Measurements from ENCODE around the gene RAB7B.
"Not testable (repeated sequence)": the region's sequence is repeated elsewhere in the genome, so short reads cannot be mapped to it uniquely, and the experiment has no call there.

RAB7B gene

GRCh38 chr1:206021626-206022365 is 18.6 kb upstream of the RAB7B start:
- no peak for DNase-seq

GRCh38 chr1:206021008-206021625 is 17.9 kb upstream of the RAB7B start:
- no peak for DNase-seq

- no peak for DNase-seq
Observed at GRCh38 chr1:206020393-206021007, 17.3 kb upstream of the RAB7B start.

- DNase-seq, result no peak
Observed at GRCh38 chr1:206015071-206015470, 11.9 kb upstream of the RAB7B start.

GRCh38 chr1:206014601-206015000 is 11.4 kb upstream of the RAB7B start:
- no peak for DNase-seq

GRCh38 chr1:206013026-206013795 is 10.0 kb upstream of the RAB7B start:
- DNase-seq, result no peak

- peak; percentile 54 for DNase-seq
Observed at GRCh38 chr1:206012086-206012859, 9.1 kb upstream of the RAB7B start.

- DNase-seq, result no peak
Observed at GRCh38 chr1:206011057-206011456, 7.9 kb upstream of the RAB7B start.

GRCh38 chr1:206010060-206010459 is 6.9 kb upstream of the RAB7B start:
- DNase-seq, result no peak

- DNase-seq, result no peak
Observed at GRCh38 chr1:206006946-206007345, 3.8 kb upstream of the RAB7B start.

- no peak for DNase-seq
Observed at GRCh38 chr1:206005778-206006180, 2.6 kb upstream of the RAB7B start.

- no peak for DNase-seq
Observed at GRCh38 chr1:206005234-206005633, 2.0 kb upstream of the RAB7B start.

- DNase-seq, result no peak
Observed at GRCh38 chr1:206004826-206005225, 1.6 kb upstream of the RAB7B start.

- DNase-seq, result no peak
Observed at GRCh38 chr1:206003854-206004800, 932 bp upstream of the RAB7B start.

- no peak for DNase-seq
Observed at GRCh38 chr1:206002160-206002559, 1.0 kb downstream of the RAB7B start.

GRCh38 chr1:206001476-206001888 is 1.7 kb downstream of the RAB7B start:
- DNase-seq, result no peak

GRCh38 chr1:206000641-206001339 is 2.4 kb downstream of the RAB7B start:
- DNase-seq, result no peak

- no peak for DNase-seq
Observed at GRCh38 chr1:205998457-205999241, 4.5 kb downstream of the RAB7B start.

- DNase-seq, result not testable (repeated sequence)
Observed at GRCh38 chr1:205996641-205997040, 6.6 kb downstream of the RAB7B start.

- no peak for DNase-seq
Observed at GRCh38 chr1:205994346-205994745, 8.8 kb downstream of the RAB7B start.
